ENCODE measurements around the gene XKR8.

The XKR8 gene

DNA sequence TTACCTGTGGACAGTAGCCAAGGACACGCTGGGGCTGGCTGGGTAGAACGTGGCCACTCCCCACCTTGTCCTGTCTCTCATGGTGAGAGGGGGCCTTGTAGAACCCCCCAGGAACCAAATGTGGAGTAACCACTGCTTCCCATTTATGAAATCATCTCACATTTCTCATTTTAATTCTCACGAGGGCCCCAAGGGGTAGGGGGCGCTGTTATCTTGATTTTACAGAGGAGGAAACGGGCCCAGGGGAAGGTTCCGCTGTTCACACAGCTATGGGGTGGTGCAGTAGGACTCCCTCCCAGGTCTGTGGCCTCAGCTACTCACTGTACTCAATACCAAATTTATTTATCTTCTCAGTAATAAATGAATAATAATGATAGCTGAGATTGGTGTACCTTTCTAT lies 19.5 kb upstream of the XKR8 start:
- Histone ChIP-seq H3K27me3 (ENCODE audit: low read depth, low read length) (no peaks in the 10 kb centered on the region), H3K4me1 (ENCODE audit: low read length) (peaks cover 3% of the 10 kb centered on the region; the same call in 1 of the 2 replicates), H4K20me1 (ENCODE audit: insufficient read depth, low read length) (no peaks in the 10 kb centered on the region), H2AFZ (ENCODE audit: low read depth, low read length) (peak overlapping the region; percentile 92), H3K27ac (ENCODE audit: low read length) (no peak overlapping the region), H3K4me2 (ENCODE audit: low read length) (no peak overlapping the region), H3K79me2 (ENCODE audit: low read length) (no peaks in the 10 kb centered on the region), H3K4me3 (ENCODE audit: low read length) (no peak overlapping the region), H3K9me3 (ENCODE audit: insufficient read depth, low read length) (no peaks in the 10 kb centered on the region), H3K36me3 (replicated peaks; ENCODE audit: low read depth, low read length) (no peaks in the 10 kb centered on the region), H3K9ac (ENCODE audit: low read length) (no peak overlapping the region)
- TF ChIP-seq EZH2phosphoT487 (IDR thresholded peaks at IDR 0.05; ENCODE audit: low read depth): no peak
- TF ChIP-seq, protein P1, sequence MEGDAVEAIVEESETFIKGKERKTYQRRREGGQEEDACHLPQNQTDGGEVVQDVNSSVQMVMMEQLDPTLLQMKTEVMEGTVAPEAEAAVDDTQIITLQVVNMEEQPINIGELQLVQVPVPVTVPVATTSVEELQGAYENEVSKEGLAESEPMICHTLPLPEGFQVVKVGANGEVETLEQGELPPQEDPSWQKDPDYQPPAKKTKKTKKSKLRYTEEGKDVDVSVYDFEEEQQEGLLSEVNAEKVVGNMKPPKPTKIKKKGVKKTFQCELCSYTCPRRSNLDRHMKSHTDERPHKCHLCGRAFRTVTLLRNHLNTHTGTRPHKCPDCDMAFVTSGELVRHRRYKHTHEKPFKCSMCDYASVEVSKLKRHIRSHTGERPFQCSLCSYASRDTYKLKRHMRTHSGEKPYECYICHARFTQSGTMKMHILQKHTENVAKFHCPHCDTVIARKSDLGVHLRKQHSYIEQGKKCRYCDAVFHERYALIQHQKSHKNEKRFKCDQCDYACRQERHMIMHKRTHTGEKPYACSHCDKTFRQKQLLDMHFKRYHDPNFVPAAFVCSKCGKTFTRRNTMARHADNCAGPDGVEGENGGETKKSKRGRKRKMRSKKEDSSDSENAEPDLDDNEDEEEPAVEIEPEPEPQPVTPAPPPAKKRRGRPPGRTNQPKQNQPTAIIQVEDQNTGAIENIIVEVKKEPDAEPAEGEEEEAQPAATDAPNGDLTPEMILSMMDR (IDR thresholded peaks at IDR 0.05; ENCODE audit: low read depth, low read length): peak; percentile 55

DNA sequence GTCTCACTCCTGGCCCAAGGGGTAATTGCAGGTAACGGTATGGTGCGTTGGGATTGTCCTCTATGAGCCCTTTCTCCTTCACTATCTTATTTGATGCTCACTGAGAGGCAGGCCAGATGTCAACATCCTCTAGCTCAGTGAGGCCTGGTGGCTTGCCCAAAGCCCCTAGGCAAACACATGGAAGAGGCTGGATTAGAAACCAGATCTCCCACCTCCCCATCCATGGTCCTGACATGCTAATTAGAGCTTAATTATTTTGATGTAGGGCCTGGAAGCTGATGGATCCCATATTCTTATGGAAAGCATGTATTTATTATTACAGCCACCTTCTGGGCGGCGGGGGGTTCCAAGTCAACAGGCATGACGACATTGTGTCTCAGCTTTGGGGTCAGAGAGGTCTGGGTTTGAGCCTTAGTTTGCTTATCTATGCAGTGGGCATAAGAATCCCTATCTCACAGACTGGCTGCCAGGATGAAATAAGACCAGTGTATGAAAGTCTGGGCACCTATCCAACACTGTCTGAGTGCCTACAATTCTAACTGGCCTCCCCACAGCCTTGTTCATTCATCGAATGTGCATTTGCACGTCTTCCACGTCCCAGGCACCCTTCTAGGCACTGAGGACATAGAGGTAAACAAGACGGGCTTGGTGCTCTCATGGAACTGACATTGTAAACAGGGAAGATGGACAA lies 18.8 kb upstream of the XKR8 start:
- no peak overlapping the region for H3K9ac ChIP-seq (ENCODE audit: low read length)
- H3K27me3 ChIP-seq (ENCODE audit: low read depth, low read length): no peaks in the 10 kb centered on the region

DNA sequence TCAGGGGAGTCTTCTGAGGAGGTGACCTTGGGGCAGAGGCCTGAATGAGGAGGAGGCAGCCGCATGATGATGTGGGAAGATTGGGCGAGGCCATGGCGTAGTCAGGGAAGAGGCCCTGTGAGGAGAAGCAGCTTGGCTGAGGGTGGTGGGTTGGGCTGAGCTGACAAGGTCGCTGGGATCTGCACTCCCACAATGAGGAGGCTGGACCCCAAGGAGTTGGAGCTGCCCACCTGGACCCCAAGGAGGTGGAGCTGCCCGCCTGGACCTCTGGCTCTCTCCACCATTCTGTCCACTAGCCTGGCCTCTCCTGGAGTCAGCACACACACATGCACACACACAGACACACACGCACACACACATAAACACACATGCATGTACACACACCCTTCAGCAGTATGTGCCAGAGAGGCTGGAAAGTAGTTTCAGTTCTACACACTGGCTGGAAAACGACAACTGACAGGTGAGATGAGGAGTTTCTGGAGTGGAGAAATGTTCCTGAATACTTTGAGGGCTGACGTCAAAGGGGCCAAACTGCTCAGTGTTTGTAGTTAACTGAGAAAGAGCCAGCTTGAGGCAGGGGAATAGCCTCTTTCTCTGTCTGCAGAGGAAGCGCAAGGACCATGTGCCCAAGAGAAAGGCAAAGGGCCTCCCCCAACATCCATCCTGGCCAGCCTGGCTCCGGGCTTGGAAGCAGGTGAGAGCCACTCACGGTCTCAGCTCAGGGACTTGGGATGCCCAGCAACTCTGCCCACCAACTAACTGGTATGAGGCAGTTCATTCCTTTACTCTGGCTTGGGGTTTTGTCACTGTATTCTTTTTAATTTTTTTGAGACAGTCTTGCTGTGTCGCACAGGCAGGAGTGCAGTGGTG lies 17.9 kb upstream of the XKR8 start:
- TF ChIP-seq EZH2phosphoT487 (IDR thresholded peaks at IDR 0.05; ENCODE audit: low read depth): no peak
- TF ChIP-seq, protein P1 (IDR thresholded peaks at IDR 0.05; ENCODE audit: low read depth, low read length): no peak
- Histone ChIP-seq H3K79me2 (ENCODE audit: low read length) (no peaks in the 10 kb centered on the region), H4K20me1 (ENCODE audit: insufficient read depth, low read length) (no peaks in the 10 kb centered on the region), H3K4me2 (ENCODE audit: low read length) (no peak overlapping the region), H3K36me3 (replicated peaks; ENCODE audit: low read depth, low read length) (no peaks in the 10 kb centered on the region), H3K27ac (ENCODE audit: low read length) (no peak overlapping the region), H3K9me3 (ENCODE audit: insufficient read depth, low read length) (no peaks in the 10 kb centered on the region), H3K9ac (ENCODE audit: low read length) (no peak overlapping the region), H3K27me3 (ENCODE audit: low read depth, low read length) (no peaks in the 10 kb centered on the region), H2AFZ (ENCODE audit: low read depth, low read length) (no peak overlapping the region), H3K4me1 (ENCODE audit: low read length) (peaks cover 3% of the 10 kb centered on the region; the same call in 1 of the 2 replicates), H3K4me3 (ENCODE audit: low read length) (no peak overlapping the region)

More for the DNA sequence above, 18.8 kb upstream of the XKR8 start:
- H3K4me2 ChIP-seq (ENCODE audit: low read length): no peak overlapping the region
- H4K20me1 ChIP-seq (ENCODE audit: insufficient read depth, low read length): no peaks in the 10 kb centered on the region
- H3K79me2 ChIP-seq (ENCODE audit: low read length): no peaks in the 10 kb centered on the region
- TF ChIP-seq EZH2phosphoT487 (IDR thresholded peaks at IDR 0.05; ENCODE audit: low read depth): no peak
- TF ChIP-seq, protein P1 (IDR thresholded peaks at IDR 0.05; ENCODE audit: low read depth, low read length): no peak
- H3K27ac ChIP-seq (ENCODE audit: low read length): no peak overlapping the region
- H3K36me3 ChIP-seq (replicated peaks; ENCODE audit: low read depth, low read length): no peaks in the 10 kb centered on the region
- no peak overlapping the region for H3K4me3 ChIP-seq (ENCODE audit: low read length)
- peaks cover 3% of the 10 kb centered on the region; the same call in 1 of the 2 replicates for H3K4me1 ChIP-seq (ENCODE audit: low read length)
- no peaks in the 10 kb centered on the region for H3K9me3 ChIP-seq (ENCODE audit: insufficient read depth, low read length)
- H2AFZ ChIP-seq (ENCODE audit: low read depth, low read length): no peak overlapping the region

DNA sequence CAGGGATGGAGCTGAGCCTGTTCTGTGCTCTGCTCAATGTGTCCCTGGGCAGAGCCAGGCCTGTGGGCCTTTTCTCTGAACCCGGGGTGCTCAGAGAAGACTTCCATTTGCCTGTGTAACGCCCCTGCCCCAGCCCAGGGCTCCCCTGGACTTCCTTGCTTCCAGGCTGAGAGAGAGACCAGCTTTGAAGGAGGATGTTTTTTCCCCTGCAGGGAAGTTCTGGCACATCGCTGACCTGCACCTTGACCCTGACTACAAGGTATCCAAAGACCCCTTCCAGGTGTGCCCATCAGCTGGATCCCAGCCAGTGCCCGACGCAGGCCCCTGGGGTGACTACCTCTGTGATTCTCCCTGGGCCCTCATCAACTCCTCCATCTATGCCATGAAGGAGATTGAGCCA lies 14.8 kb upstream of the XKR8 start:
- no peak for TF ChIP-seq EZH2phosphoT487 (IDR thresholded peaks at IDR 0.05; ENCODE audit: low read depth)
- TF ChIP-seq, protein P1 (IDR thresholded peaks at IDR 0.05; ENCODE audit: low read depth, low read length): no peak
- H4K20me1 ChIP-seq (ENCODE audit: insufficient read depth, low read length): no peaks in the 10 kb centered on the region
- no peaks in the 10 kb centered on the region for H3K9me3 ChIP-seq (ENCODE audit: insufficient read depth, low read length)
- no peak overlapping the region for H3K9ac ChIP-seq (ENCODE audit: low read length)
- H3K27ac ChIP-seq (ENCODE audit: low read length): no peak overlapping the region
- H3K4me2 ChIP-seq (ENCODE audit: low read length): no peak overlapping the region
- H3K4me1 ChIP-seq (ENCODE audit: low read length): peaks cover 2% of the 10 kb centered on the region; the same call in 1 of the 2 replicates
- no peak overlapping the region for H2AFZ ChIP-seq (ENCODE audit: low read depth, low read length)
- H3K79me2 ChIP-seq (ENCODE audit: low read length): no peaks in the 10 kb centered on the region
- no peaks in the 10 kb centered on the region for H3K36me3 ChIP-seq (replicated peaks; ENCODE audit: low read depth, low read length)
- H3K4me3 ChIP-seq (ENCODE audit: low read length): no peak overlapping the region
- H3K27me3 ChIP-seq (ENCODE audit: low read depth, low read length): no peaks in the 10 kb centered on the region

Data from OCI-LY3 (cell line).